ENCODE measurements around the gene STXBP6.

The STXBP6 gene

DNA sequence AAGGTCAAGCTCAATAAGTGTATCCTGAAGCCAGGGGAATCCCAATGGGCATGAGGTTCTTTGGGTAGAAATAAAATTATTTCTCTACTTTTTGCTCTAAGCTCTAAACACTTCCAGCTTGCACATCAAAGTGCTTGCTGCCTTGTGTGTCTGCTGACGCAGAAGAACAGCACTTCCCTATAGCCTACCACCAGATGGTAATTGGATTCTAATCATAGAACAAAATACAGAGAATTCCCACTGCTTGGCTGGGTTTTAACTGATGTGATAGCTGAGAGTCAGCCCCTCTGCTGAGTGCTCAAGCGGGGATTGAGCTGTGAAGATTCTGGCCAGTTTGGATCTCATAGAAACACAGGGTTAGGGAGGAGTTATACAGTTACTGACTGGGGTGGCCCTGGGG lies 283.5 kb downstream of the STXBP6 start:
- Histone ChIP-seq H3K9me3 (ENCODE audit: control insufficient read depth, low read depth, low read length) (no peaks in the 10 kb centered on the region), H3K27ac (ENCODE audit: low read length) (no peak overlapping the region), H3K9ac (ENCODE audit: low read length) (no peak overlapping the region), H3K27me3 (ENCODE audit: control insufficient read depth, insufficient read depth, low read length) (no peaks in the 10 kb centered on the region), H3K4me3 (ENCODE audit: low read length) (no peak overlapping the region), H3K36me3 (ENCODE audit: control insufficient read depth, low read depth, low read length) (no peaks in the 10 kb centered on the region), H3K4me1 (ENCODE audit: control insufficient read depth, low read depth, low read length) (no peaks in the 10 kb centered on the region)

- Histone ChIP-seq H3K9me3 (ENCODE audit: control insufficient read depth, low read depth, low read length) (no peaks in the 10 kb centered on the region), H3K36me3 (ENCODE audit: control insufficient read depth, low read depth, low read length) (no peaks in the 10 kb centered on the region), H3K27me3 (ENCODE audit: control insufficient read depth, insufficient read depth, low read length) (no peaks in the 10 kb centered on the region), H3K4me1 (ENCODE audit: control insufficient read depth, low read depth, low read length) (no peaks in the 10 kb centered on the region), H3K9ac (ENCODE audit: low read length) (no peak overlapping the region), H3K27ac (ENCODE audit: low read length) (no peak overlapping the region), H3K4me3 (ENCODE audit: low read length) (no peak overlapping the region)
Measured at GRCh38 chr14:24761141-24761540, 288.8 kb downstream of the STXBP6 start.
